ENCODE measurements around the gene FOXB2.

DNA sequence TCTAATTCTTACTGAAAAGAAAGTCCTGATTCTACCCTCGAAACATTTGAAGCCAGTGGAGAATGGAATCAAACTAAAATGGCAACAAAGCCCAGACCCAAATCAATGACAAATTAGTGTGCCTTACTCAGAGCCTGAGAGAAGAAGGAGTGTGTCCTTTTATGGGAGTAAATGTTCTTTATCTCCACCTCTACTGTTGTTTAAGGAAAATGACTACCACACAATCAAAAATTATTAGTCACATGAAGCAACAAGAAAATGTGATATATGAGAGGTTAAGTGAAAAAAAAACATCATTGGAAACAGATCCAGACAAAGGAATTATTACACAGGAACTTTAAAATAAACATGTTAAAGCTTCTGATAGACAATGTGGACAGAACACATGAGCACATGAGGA lies 49.7 kb upstream of the FOXB2 start:
- TF ChIP-seq SMC3 (conservative IDR thresholded peaks at IDR 0.05; ENCODE audit: poor library complexity) (no peak), EZH2 (IDR thresholded peaks at IDR 0.05; ENCODE audit: borderline replicate concordance, insufficient read depth, low read length, poor library complexity, severe bottlenecking) (no peak), TAF1 (IDR thresholded peaks at IDR 0.05; ENCODE audit: low read depth) (no peak), POLR2AphosphoS5 (IDR thresholded peaks at IDR 0.05) (no peak)
- TF ChIP-seq, protein P1, sequence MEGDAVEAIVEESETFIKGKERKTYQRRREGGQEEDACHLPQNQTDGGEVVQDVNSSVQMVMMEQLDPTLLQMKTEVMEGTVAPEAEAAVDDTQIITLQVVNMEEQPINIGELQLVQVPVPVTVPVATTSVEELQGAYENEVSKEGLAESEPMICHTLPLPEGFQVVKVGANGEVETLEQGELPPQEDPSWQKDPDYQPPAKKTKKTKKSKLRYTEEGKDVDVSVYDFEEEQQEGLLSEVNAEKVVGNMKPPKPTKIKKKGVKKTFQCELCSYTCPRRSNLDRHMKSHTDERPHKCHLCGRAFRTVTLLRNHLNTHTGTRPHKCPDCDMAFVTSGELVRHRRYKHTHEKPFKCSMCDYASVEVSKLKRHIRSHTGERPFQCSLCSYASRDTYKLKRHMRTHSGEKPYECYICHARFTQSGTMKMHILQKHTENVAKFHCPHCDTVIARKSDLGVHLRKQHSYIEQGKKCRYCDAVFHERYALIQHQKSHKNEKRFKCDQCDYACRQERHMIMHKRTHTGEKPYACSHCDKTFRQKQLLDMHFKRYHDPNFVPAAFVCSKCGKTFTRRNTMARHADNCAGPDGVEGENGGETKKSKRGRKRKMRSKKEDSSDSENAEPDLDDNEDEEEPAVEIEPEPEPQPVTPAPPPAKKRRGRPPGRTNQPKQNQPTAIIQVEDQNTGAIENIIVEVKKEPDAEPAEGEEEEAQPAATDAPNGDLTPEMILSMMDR (IDR thresholded peaks at IDR 0.05; ENCODE audit: poor library complexity, severe bottlenecking) = no peak
